Thyroid gland (tissue), 4 donors: Measurements from ENCODE around the gene DOCK1. TPM values are rescaled to one million over a fixed set of nuclear protein-coding genes. Genes with fewer than 3 reads are reported as not detected.

Source experiments
- DNase-seq, 2 donors: peaks; one replicate each; pipeline ENCODE4 v3.0.0-alpha.2; 2019
- H3K27ac ChIP-seq, 3 donors: fragments of 200-600 bp; sonication (generic); 1 replicate in 2 of 3; 2 replicates in 1 of 3; pipeline ENCODE4 v1.5.1; 2016 to 2019; ENCODE audit warnings: mild to moderate bottlenecking in 1 of 3, moderate library complexity in 1 of 3
- H3K27me3 ChIP-seq: fragments of 200-600 bp; sonication (generic); one replicate; pipeline ENCODE4 v1.5.1; 2019
- H3K36me3 ChIP-seq, 2 donors: fragments of 200-600 bp; sonication (generic); one replicate each; pipeline ENCODE4 v1.5.1; 2016 to 2019
- H3K4me1 ChIP-seq, 2 donors: fragments of 200-600 bp; sonication (generic); one replicate each; pipeline ENCODE4 v1.5.1; 2017 to 2019
- H3K4me3 ChIP-seq, 3 donors: fragments of 200-600 bp; sonication (generic); replicated peaks in 1 of 3; 1 replicate in 2 of 3; 2 replicates in 1 of 3; pipeline ENCODE4 v1.5.1; 2016; ENCODE audit warnings: mild to moderate bottlenecking in 1 of 3
- H3K9me3 ChIP-seq: fragments of 200-600 bp; sonication (generic); one replicate; pipeline ENCODE4 v1.5.1; 2017
- CTCF ChIP-seq, 6 experiments: fragments of 200-600 bp in 3 of 6; fragments of 450-650 bp in 3 of 6; sonication (generic) in 3 of 6; IDR thresholded peaks; one replicate each; pipeline ENCODE4 v1.5.1; 2016 to 2019; ENCODE audit warnings: antibody characterized with exemption in 6 of 6, mild to moderate bottlenecking in 2 of 6, inconsistent platforms in 1 of 6, moderate library complexity in 1 of 6
- POLR2A ChIP-seq, 2 donors: fragments of 450-650 bp; IDR thresholded peaks; one replicate each; pipeline ENCODE4 v1.6.1; 2017; ENCODE audit warnings: antibody characterized with exemption in 2 of 2, mild to moderate bottlenecking in 2 of 2, moderate library complexity in 1 of 2
- WGBS, 2 donors: methylation state at CpG; one replicate each; pipeline ENCODE4 v1.1.5; 2017; 5-methylcytosine and 5-hydroxymethylcytosine counted together
- intact Hi-C: fragments of 100-400 bp; cut with DNase I; formaldehyde crosslinking; loops from one replicate; pipeline ENCODE4 v1.15.1; 2023
- total RNA-seq, 4 donors: library from RNA; depleted of rRNA; stranded (reverse); fragments of >200 nt; gene quantifications; one replicate each; pipeline ENCODE4 v1.2.3, GENCODE V29; 2016

The DOCK1 gene
- total RNA-seq, 4 donors from 2014 or later, result 89.7 to 217 (median 112) TPM

- H3K27ac ChIP-seq, result no peak overlapping the region
- no peak for DNase-seq
- peaks cover 7% of the 10 kb centered on the region in 2 donors for H3K36me3 ChIP-seq
- H3K27me3 ChIP-seq, result no peaks in the 10 kb centered on the region
- 97% methylated on average over 12 of the region's 12 CpGs for WGBS, 2 donors
- TF ChIP-seq POLR2A (IDR thresholded peaks at IDR 0.05) (no peak), CTCF (IDR thresholded peaks at IDR 0.05) (no peak)
- intact Hi-C loops, result no loop called here
- H3K9me3 ChIP-seq, result no peaks in the 10 kb centered on the region
- no peaks in the 10 kb centered on the region for H3K4me1 ChIP-seq
- no peak overlapping the region for H3K4me3 ChIP-seq
Measured at GRCh38 chr10:127406018-127406550, 500.9 kb downstream of the DOCK1 start.

- no peak overlapping the region for H3K27ac ChIP-seq
- intact Hi-C loops, result no loop called here
- H3K27me3 ChIP-seq, result no peaks in the 10 kb centered on the region
- 89 to 90% methylated on average over 6 of the region's 6 CpGs for WGBS, 2 donors
- H3K36me3 ChIP-seq, result peaks cover 10 to 11% of the 10 kb centered on the region in 2 donors
- no peak for TF ChIP-seq CTCF (IDR thresholded peaks at IDR 0.05)
- TF ChIP-seq POLR2A (IDR thresholded peaks at IDR 0.05), result no peak
- no peak for DNase-seq
- H3K4me3 ChIP-seq, result no peak overlapping the region
- no peaks in the 10 kb centered on the region for H3K9me3 ChIP-seq
- no peaks in the 10 kb centered on the region for H3K4me1 ChIP-seq
Measured at GRCh38 chr10:127407551-127407950, 502.3 kb downstream of the DOCK1 start.

GRCh38 chr10:127408112-127408710 is 503.0 kb downstream of the DOCK1 start:
- DNase-seq, result no peak
- intact Hi-C loops, result no loop called here

GRCh38 chr10:127408733-127409132 is 503.5 kb downstream of the DOCK1 start:
- intact Hi-C loops, result no loop called here
- Histone ChIP-seq H3K4me1 (no peaks in the 10 kb centered on the region), H3K27me3 (no peaks in the 10 kb centered on the region), H3K4me3 (no peak overlapping the region), H3K27ac (no peak overlapping the region), H3K36me3 (peaks cover 7 to 8% of the 10 kb centered on the region in 2 donors), H3K9me3 (no peaks in the 10 kb centered on the region)
- TF ChIP-seq POLR2A (IDR thresholded peaks at IDR 0.05), result no peak
- no peak for TF ChIP-seq CTCF (IDR thresholded peaks at IDR 0.05)
- DNase-seq, result no peak
- 85 to 88% methylated on average over 9 of the region's 9 CpGs for WGBS, 2 donors

More at GRCh38 chr10:127408112-127408710, 503.0 kb downstream of the DOCK1 start:
- peaks cover 8% of the 10 kb centered on the region in 2 donors for H3K36me3 ChIP-seq
- no peak overlapping the region for H3K4me3 ChIP-seq
- no peaks in the 10 kb centered on the region for H3K4me1 ChIP-seq
- H3K27ac ChIP-seq, result no peak overlapping the region
- no peaks in the 10 kb centered on the region for H3K27me3 ChIP-seq
- TF ChIP-seq CTCF (IDR thresholded peaks at IDR 0.05), result no peak
- TF ChIP-seq POLR2A (IDR thresholded peaks at IDR 0.05), result no peak
- H3K9me3 ChIP-seq, result no peaks in the 10 kb centered on the region
- 88 to 91% methylated on average over 15 of the region's 15 CpGs for WGBS, 2 donors

GRCh38 chr10:127410030-127410429 is 504.8 kb downstream of the DOCK1 start:
- Histone ChIP-seq H3K27me3 (no peaks in the 10 kb centered on the region), H3K36me3 (peaks cover 7 to 8% of the 10 kb centered on the region in 2 donors), H3K4me1 (no peaks in the 10 kb centered on the region), H3K27ac (no peak overlapping the region), H3K4me3 (no peak overlapping the region), H3K9me3 (no peaks in the 10 kb centered on the region)
- no peak for DNase-seq
- TF ChIP-seq CTCF (IDR thresholded peaks at IDR 0.05), result no peak
- no peak for TF ChIP-seq POLR2A (IDR thresholded peaks at IDR 0.05)
- WGBS, 2 donors, result 90 to 93% methylated on average over 9 of the region's 9 CpGs
- intact Hi-C loops, result no loop called here
